ENCODE results near the gene APOO.
"Not testable (repeated sequence)": the region's sequence is repeated elsewhere in the genome, so short reads cannot be mapped to it uniquely, and the experiment has no call there.

The APOO gene

DNA sequence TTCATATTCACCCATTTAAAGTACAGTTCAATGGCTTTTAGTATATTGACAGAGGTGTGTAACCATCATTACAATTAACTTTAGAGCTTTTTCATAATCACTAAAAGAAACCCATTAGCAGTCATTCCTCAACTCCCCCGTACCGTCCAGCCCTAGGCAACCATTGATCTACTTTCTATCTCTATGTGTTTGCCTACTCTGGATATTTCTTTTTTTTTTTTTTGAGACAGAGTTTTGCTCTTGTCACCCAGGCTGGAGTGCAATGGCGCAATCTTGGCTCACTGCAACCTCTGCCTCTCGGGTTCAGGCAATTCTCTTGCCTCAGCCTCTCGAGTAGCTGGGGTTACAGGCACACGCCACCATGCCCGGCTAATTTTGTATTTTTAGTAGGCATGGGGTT lies 48.5 kb downstream of the APOO start:
- DNase-seq (ENCODE audit: low spot score), result not testable (repeated sequence)

DNA sequence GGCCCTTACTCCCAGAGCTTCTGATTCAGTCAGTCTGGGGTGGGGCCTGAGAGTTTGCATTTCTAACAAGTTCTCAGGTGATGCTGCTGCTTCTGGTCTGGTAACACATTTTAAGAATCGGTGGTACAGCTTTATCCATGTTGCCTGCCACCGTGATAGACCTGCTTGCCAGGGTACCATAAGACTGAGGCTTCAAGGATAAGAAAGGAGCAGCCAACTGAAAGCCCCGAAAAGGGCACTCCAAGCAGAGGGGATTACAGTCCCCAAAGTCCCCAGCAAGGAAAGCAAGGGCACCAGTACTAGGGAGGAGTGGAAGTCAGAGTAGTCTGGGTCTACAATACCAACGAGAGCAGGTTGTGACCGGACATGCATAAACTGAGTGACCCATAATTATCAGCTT lies 49.8 kb downstream of the APOO start:
- no peak for DNase-seq (ENCODE audit: low spot score)

DNA sequence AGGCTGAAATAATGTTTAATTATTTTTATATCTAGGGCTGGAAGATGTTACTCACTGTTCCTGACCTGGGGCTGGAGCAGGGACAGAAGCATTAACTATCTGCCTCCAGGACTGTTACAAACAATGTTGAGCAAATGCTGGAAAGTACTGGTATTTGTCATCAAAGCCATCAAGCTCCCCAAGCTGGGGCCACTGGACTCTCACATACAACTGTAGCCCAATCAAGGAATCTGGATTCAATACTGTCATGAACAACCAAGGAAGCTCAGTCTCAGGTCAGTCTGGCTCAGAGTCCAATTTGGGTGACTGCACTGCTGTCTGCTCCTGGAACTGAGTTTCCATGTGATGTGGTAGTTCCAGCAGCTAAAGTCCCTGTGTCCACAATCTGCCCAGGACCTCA lies 50.4 kb downstream of the APOO start:
- DNase-seq (ENCODE audit: low spot score), result no peak

DNA sequence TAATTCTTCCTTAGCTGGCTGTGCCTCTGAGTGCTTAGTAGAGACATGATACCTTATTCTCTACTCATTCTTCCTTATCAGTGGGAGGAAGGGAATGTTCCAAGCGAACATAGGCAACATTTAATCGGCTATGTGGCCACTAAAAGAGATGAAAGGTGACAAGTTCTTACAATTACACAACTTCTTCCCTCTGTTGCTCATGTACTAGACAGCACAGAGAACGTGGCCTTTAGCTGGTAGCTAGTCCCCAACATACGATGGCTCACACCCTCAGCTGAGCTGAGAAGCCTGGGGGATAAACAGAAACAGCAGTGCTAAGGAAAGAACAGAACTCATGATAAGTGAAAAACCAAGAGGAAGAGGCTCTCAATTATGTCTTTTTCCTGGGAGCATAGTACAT lies 52.2 kb downstream of the APOO start:
- no peak for DNase-seq (ENCODE audit: low spot score)

DNA sequence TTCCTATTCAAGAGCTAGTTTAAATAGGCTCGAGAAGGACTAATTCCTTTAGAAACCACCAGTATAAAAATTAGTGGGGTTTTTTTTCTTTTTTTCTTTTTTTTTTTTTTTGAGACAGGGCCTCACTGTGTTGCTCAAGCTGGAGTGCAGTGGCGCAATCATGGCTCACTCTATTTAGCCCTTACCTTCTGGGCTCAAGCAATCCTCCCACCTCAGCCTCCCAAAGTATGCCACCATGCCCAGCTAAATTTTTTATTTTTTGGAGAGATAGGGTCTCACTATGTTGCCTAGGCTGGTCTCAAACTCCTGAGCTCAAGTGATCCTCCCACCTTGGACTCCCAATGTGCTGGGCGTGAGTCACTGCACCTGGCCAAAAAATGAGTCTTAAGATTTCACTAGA lies 52.8 kb downstream of the APOO start:
- DNase-seq (ENCODE audit: low spot score), result no peak

DNA sequence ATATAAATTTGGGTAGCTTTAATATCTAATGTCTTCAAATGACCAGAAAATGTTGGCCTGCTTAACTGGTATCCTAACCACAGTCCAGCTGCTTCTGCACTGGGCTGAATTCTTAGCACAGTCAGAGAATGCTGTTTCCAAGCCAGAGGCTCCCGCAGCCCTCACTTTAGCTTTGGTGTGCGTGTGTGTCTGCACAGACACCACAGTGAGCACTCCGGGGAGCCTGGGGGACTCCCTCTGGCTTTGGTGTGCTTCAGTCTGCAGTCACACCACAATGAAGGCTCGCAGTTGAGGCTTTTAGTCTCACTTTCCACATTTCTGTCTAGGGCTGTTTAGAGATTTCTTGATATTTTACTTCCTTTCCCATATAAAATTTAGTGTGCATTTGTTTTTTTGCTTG lies 53.6 kb downstream of the APOO start:
- no peak for DNase-seq (ENCODE audit: low spot score)

DNA sequence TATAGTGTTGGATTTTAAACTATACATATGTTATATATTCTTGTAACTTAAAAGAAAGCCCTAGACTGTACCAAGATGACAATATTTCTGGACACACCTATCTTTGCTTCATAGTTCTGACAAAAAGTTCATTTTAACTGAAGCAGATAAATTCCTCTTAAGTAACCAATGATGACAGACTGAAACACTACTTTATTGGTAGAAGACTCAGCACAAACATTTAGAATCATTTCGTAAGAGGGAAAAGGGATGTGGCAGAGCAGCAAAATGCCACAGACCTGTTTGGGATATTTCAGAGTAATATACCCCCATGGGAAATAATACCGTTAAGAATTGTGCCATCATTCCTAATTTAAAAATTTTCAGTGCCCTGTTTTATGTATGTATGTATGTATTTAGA lies 56.2 kb downstream of the APOO start:
- DNase-seq (ENCODE audit: low spot score), result no peak

DNA sequence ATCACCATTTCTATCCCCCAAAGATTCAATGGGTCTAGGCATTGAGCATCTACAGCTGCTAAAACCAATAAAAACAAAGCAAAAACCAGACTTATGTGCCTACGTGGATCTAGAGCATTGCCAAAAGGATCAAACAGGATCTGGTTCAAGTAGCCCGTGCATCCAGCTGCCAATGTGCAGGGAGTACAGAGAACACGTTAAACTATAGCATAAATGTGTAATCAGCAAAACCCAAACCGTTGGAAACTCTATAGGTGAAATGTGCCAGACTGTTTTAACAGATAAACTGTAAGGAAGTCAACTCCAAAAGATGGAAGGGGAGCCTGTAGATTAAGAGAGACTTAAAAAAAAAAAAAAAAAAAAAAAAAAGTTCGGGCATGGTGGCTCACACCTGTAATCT lies 58.5 kb downstream of the APOO start:
- no peak for DNase-seq (ENCODE audit: low spot score)

DNA sequence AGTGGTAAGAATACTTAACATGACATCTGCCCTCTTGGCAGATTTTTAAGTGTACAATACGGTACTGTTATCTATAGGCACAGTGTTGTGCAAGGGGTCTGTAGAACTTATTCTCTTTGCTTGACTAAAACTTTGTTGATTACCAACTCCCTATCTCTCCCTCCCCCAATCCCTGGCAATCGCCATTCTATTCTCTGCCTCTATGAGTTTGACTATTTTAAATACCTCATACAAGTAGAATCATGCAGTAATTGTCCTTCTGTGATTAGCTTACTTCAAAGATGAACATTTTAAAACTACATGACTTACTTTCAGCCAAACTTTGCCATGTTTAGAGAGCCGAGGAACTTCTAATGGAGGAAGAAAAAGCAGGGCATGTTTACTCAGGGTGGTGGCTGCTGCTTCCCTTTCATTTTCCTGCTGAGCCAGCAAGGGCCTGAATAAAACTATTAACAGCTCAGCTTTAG lies 62.4 kb downstream of the APOO start:
- DNase-seq (ENCODE audit: low spot score), result no peak

DNA sequence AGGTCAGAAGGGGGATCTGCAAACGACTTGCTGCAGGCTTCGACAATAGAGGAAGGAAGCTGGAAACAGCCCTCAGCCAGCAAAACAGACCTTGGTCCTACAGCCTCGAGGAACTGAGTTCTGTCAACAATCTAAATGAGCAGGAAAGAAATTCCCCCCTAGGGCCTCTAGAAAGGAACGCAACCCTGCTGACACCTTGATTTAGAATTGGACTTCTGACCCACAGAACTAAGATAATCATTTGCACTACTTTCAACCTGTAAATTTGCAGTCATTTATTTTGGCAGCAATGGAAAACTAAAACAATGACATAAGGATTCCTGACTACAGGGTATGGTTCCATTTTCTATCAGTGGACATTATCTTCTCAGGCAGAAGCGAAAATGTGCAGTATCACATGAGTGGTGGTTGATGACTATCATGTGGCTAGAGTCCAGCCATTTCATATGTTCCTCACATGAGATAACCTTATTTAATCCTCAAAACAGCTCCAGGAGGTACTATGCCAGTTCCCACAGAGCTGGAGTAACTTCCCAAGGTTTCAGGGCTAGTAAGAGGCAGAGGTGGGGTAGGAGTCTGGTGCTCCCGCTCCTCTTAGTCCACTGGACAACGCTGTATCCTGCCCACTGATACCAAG lies 63.1 kb downstream of the APOO start:
- DNase-seq (ENCODE audit: low spot score), result no peak

DNA sequence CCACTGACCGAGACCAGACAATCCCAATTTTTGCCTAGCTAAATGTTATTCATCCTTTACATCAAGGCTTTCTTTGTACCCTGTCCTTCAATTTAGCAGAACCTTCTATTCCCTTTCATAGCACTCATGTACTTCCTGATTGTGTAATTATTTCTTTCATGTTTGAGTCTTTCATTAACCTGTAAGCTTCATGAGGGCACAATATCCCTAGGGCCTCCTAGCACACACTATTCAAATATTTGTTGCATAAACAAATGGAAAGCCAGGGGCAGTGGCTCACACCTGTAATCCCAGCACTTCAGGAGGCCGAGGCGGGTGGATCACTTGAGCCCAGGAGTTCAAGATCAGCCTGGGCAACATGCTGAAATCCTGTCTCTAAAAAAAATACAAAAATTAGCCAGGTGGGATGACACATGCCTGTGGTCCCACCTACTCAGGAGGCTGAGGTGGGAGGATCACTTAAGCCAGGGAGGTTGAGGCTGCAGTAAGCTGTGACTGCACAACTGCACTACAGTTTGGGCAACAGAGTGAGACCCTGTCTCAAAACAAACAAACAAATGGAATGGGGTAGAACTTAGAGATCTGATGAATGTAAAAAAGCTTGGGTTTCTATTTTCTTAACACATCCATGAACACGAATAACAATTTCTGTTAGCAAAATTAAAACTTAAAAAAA lies 65.8 kb downstream of the APOO start:
- no peak for DNase-seq (ENCODE audit: low spot score)

DNA sequence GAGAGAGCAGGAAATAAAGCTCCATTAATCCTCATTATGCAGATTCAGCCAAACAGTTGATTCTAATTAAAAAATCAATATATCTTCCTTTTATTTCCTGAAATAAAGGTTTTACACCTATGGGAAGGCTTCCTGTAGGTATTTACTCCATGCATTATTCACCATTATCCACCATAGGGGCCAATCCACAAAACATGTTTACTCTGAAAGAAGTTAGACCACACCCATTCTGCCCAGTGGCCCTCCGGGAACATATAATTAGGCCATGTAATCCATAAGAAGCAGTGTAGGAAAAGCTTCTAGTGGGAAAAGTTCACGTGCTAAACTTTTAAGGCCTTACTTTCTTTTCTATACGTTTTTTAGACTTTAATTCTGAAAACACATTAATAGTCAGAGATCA lies 67.1 kb downstream of the APOO start:
- no peak for DNase-seq (ENCODE audit: low spot score)

DNA sequence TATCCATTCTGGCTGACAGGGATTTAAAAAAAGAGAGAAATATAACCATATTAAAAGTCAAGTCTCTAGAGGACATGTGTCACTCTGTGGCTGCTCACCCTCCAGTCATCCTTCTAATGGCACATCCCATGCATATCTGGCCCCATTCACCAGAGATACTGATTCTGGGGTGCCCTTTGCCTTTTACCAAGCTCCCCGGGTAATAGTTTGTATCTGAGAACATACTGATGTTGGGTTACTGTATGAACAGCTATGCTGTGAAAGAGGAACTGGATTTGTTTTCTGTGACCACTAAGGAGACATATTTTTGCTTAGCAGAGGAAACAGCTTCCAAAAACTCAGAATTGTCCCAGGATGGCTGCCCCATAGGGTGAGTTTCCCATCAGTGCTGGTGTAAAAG lies 68.8 kb downstream of the APOO start:
- no peak for DNase-seq (ENCODE audit: low spot score)

DNA sequence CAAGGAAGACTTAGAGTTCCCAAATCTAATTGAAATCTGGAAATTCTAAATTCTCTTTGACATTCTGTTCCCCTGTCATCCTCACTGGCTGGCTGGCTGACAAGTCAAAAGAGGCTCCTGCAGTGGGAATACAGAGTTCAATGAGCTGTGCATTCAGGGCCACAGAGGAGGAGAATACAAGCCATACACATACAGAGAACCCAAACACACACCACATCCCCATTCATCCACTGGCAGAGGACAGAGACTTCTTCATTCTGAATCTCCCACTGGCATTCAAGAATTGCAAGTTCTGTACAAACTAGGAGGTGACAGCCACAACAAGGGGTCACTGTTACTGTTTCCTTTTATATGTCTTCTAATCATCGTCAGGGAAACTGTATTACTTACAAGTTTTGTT lies 75.0 kb downstream of the APOO start:
- no peak for DNase-seq (ENCODE audit: low spot score)

DNA sequence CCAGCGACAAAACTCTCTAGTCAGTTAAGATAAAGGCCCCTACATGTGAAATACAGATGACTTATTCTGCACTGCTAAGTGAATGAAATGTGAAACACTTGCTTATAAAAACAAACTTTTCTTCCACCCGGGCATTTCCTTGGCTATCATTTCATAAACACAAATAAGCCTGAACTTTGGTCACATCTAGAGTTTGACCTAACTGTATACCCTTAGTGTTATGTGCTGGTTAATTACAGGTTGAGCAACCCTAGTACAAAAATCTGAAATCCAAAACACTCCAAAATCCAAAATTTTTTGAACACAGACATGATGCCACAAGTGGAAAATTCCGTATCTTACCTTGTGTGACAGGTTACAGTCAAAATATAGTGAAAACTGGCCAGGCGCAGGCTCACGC lies 78.9 kb downstream of the APOO start:
- DNase-seq (ENCODE audit: low spot score), result no peak

DNA sequence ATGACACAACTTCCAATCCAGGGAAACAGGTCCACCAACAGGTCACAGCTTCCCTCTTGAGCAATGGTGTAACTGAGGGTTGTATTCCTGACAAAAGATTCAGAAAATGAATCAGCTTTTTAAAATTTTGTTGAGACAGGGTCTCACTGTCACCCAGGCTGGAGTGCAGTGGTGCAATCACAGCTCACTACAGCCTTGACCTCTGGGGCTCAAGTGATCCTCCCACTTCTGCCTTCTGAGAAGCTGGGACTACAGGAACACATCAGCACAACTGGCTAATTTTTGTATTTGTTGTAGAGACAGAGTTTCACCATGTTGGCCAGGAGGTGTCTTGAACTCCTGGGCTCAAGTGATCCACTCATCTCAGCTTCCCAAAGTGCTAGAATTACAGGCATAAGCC lies 81.1 kb downstream of the APOO start:
- DNase-seq (ENCODE audit: low spot score), result no peak

DNA sequence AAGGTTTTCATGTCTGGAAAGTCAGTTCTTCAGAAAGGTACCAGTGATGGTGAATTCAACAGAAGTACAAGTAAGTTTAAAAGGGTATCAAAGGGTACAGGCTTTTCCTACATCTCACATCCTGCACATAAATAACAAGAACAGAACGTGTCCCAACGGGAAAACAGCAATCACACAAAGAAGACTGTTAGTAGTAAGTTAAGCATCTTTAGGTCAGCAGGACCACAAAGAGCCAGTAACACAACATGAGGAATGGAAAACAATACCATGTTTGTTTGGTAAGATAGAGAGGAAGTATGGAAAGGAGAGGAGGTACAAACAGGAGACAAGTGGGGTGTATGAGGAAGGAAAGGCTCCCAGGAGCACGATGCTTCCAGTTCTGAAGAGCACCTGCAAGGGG lies 81.5 kb downstream of the APOO start:
- DNase-seq (ENCODE audit: low spot score), result no peak

DNA sequence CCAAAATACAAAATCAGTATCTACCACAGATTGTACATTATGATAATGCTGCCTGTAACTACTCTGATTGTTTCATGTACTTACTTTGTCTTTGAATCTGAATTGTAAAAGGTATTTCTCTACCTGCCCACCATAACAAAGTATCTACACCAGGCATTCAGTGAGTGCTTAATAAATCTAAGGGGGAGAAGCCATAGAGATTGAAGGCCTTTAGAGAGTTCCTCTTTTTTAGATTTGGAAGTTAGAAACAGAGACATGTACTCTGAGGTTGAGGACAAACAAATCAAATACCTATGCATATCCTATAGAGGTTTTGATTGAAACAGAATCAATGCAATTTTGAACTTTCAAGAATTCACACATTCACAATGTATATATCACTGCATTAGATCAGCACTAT lies 82.1 kb downstream of the APOO start:
- no peak for DNase-seq (ENCODE audit: low spot score)

DNA sequence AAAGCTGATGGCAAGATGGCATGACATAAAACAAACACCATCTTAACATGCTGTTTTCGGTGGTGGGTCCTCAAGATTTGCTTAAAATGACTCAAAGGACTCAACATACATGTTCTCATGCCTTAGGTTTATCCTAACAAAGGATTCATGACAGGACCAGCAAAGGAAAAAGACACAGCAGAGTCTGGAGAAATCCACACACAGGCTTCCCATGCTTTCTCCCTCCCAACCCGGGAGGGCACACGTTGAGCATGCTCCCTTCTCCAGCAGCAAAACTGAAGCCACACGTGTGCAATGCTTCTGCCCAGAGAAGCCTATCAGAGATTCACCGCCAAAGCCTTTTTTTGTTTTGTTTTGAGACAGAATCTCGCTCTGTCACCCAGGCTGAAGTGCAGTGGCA lies 84.9 kb downstream of the APOO start:
- DNase-seq (ENCODE audit: low spot score), result no peak

DNA sequence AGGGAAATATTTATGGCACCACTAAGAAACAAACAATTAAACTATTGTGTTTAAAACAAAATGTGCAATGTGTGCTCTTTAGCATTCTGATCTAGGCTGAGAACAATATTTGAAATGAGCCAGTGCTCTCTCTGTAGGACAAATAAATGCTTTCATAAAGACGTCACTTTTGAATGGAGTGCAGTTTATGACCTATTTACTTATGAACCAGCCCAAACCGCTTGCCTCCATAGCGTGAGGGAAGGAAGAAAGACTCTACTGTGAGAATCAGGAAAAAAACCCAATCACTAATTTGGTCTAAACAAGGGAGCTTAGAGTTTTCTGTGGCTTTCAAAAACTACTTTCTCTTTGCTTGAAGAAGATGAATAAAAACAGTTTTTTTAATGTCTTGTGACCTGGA lies 85.3 kb downstream of the APOO start:
- DNase-seq (ENCODE audit: low spot score), result no peak

DNA sequence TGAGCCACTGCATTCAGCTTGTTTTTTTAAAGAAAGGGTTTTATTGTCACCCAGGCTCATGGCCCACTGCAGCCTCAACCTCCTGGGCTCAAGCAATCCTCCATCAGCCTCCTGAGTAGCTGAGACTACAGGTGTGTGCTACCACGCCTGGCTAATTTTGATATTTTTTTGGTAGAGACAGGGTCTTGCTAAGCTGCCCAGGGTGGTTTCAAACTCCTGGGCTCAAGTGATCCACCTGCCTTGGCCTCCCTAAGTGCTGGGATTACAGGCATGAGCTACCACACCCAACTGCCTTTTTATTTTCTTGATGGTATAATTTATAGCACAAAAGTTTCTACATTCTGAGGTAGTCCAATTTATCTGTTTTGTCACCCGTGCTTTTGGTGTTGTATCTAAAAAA lies 85.9 kb downstream of the APOO start:
- no peak for DNase-seq (ENCODE audit: low spot score)

DNA sequence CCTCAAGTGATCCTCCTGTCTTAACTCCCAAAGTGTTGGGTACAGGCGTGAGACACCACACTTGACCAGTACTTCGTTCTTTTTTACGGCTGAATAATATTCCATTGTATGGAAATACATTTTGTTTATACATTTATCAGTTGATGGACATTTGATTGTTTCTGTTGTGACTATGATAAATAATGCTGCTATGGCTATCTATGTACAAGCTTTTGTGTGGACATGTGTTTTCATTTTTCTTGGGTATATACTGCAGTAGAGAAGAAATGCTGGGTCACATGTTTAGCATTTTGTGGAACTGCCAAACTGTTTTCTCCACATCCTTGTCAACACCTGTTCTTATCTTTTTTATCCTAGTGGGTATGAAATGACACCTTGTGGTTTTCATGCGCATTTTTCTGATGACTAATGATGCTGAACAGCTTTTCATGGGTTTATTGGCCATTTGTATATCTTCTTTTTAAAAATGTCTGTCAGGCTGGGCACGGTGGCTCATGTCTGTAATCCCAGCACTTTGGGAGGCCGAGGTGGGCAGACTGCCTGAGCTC lies 87.4 kb downstream of the APOO start:
- DNase-seq (ENCODE audit: low spot score), result no peak

DNA sequence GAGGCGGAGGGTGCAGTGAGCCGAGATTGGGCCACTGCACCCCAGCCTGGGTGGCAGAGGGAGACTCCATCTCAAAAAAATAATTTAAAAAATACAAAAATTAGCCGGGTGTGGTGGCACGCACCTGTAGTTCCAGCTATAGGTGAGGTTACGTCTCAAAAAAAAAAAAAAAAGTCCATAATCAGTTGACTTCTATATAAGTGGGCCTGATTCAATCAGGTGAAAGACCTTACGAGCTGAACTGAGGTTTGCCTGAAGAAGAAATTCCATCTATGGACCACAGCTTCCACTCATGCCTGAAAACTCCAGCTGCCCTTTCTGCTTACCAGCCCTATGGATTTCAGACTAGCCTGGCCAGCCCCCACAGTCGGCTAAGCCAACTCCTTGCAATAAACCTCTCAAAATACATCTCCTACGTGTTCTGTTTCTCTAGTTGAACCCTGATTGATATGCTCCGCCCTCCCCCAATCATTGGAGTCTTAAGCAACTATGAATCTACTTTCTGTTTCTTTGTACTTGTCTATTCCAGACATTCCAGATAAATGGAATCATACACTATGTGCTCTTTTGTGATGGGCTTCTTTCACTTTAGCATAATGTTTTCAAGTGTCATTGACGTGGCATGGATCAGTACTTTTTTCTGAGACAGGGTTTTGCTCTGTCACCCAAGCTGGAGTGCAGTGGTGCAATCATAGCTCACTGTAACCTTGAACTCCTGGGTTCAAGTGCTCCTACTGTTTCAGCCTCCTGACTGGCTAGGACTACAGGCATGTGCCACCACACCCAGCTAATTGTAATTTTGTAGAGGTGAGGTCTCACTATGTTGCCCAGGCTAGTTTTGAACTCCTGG lies 88.1 kb downstream of the APOO start:
- no peak for DNase-seq (ENCODE audit: low spot score)
